Right lobe of liver (tissue), 6 donors: ENCODE results near the gene GGCX. TPM values are rescaled to one million over a fixed set of nuclear protein-coding genes. Genes with fewer than 3 reads are reported as not detected.

ENCODE experiments used
- ATAC-seq, 4 donors: fragments of 200-7000 bp; cut with Tn5 transposase; one replicate each; pipeline ENCODE4 v1.9.1; 2020; ENCODE audit warnings: mild to moderate bottlenecking in 4 of 4, moderate library complexity in 4 of 4
- DNase-seq, 3 donors: peaks; one replicate each; pipeline ENCODE4 v3.0.0-alpha.2; 2020
- H3K27ac ChIP-seq, 3 donors: fragments of 200-600 bp; one replicate each; pipeline ENCODE4 v1.8.0; 2022
- H3K27me3 ChIP-seq, 2 donors: fragments of 200-600 bp; one replicate each; pipeline ENCODE4 v1.8.0; 2022
- H3K36me3 ChIP-seq, 4 donors: fragments of 200-600 bp; sonication (generic) in 1 of 4; one replicate each; pipeline versions ENCODE4 v1.5.1 to v1.8.0; 2017 to 2022; ENCODE audit warnings: control low read depth in 1 of 4
- H3K4me1 ChIP-seq, 4 donors: fragments of 200-600 bp; sonication (generic) in 1 of 4; one replicate each; pipeline versions ENCODE4 v1.5.1 to v1.8.0; 2017 to 2022; ENCODE audit warnings: control low read depth in 1 of 4
- H3K4me3 ChIP-seq, 3 donors: fragments of 200-600 bp; one replicate each; pipeline ENCODE4 v1.8.0; 2022
- H3K9me3 ChIP-seq, 4 donors: fragments of 200-600 bp; sonication (generic) in 1 of 4; one replicate each; pipeline versions ENCODE4 v1.5.1 to v1.8.0; 2017 to 2022; ENCODE audit warnings: control low read depth in 1 of 4
- CTCF ChIP-seq, 4 donors: fragments of 200-600 bp in 3 of 4; fragments of 450-650 bp in 1 of 4; IDR thresholded peaks; one replicate each; pipeline versions ENCODE4 v1.5.1 to v1.8.0; 2016 to 2022; ENCODE audit warnings: antibody characterized with exemption in 4 of 4, mild to moderate bottlenecking in 2 of 4
- POLR2A ChIP-seq: fragments of 450-650 bp; IDR thresholded peaks from one replicate; pipeline ENCODE4 v1.6.1; 2017; ENCODE audit warnings: antibody characterized with exemption, mild to moderate bottlenecking
- WGBS: methylation state at CpG from one replicate; pipeline ENCODE4 v1.1.6; 2018; ENCODE audit warnings: low coverage, low lambda C conversion rate; ENCODE audit not compliant: insufficient coverage; ENCODE audit errors: missing lambda C conversion rate; 5-methylcytosine and 5-hydroxymethylcytosine counted together
- intact Hi-C, 2 donors: fragments of 100-400 bp; cut with DNase I; formaldehyde crosslinking; loops; one replicate each; pipeline versions ENCODE4 v1.11.2 to v1.14.1; 2022
- total RNA-seq, 6 experiments: library from RNA; depleted of rRNA in 2 of 6; stranded (reverse); fragments of >200 nt in 2 of 6; fragmentation: NEBNext Ultra II Directional in 3 of 6; extraction: Animal tissue kit (Norgen Biotek cat#: 25700) in 3 of 6; gene quantifications; one replicate each; pipeline versions ENCODE4 v1.1.0 to v1.2.4, GENCODE V29; 2016 to 2023
- donor health status: DM: no; HTN: yes; CAD: no.
- donor health status: DM: no; HTN: no; CAD: no.
- donor health status: DM: no; HTN: no; CAD: no.
- donor health status: DM: no; HTN: yes; CAD: no.
- donor health status: DM: no; HTN: yes; CAD: no.

GGCX gene
- total RNA-seq, 6 experiments from 2014 or later: 89.6 to 238 (median 183) TPM

- ATAC-seq (peak; percentile 51 to 88 (median 61)), DNase-seq (no peak)
- Histone ChIP-seq H3K4me1 (peaks cover 0 to 20% (median 0%) of the 10 kb centered on the region in 4 donors), H3K9me3 (no peaks in the 10 kb centered on the region), H3K27ac (no peak overlapping the region), H3K4me3 (no peak overlapping the region), H3K36me3 (no peaks in the 10 kb centered on the region), H3K27me3 (no peaks in the 10 kb centered on the region)
- 49% methylated on average over 7 of the region's 8 CpGs for WGBS
- intact Hi-C loops: no loop called here
- TF ChIP-seq POLR2A (no peak), CTCF (IDR thresholded peaks at IDR 0.05) (no peak)
Observed at GRCh38 chr2:85523062-85523902, 38.0 kb downstream of the GGCX start.

- Histone ChIP-seq H3K4me1 (peaks cover 0 to 13% (median 1%) of the 10 kb centered on the region in 4 donors), H3K27ac (no peak overlapping the region), H3K9me3 (no peaks in the 10 kb centered on the region), H3K36me3 (no peaks in the 10 kb centered on the region), H3K27me3 (no peaks in the 10 kb centered on the region), H3K4me3 (no peak overlapping the region)
- ATAC-seq (no peak), DNase-seq (no peak)
- 91% methylated on average over 4 of the region's 6 CpGs for WGBS
- TF ChIP-seq CTCF (IDR thresholded peaks at IDR 0.05) (no peak), POLR2A (no peak)
- intact Hi-C loops: no loop called here
Observed at GRCh38 chr2:85522090-85522647, 39.1 kb downstream of the GGCX start.

- H3K27ac ChIP-seq: peak overlapping the region in 2 of 3 donors; percentile 9 to 47
- H3K4me1 ChIP-seq: peaks cover 0 to 13% (median 5%) of the 10 kb centered on the region in 4 donors
- DNase-seq (peak; percentile 59 to 79 (median 78)), ATAC-seq (peak; percentile 94 to 97 (median 97))
- intact Hi-C loops: no loop called here
- H3K27me3 ChIP-seq: no peaks in the 10 kb centered on the region
- no peaks in the 10 kb centered on the region for H3K36me3 ChIP-seq
- WGBS: 14% methylated on average over 8 of the region's 8 CpGs
- no peak for TF ChIP-seq CTCF (IDR thresholded peaks at IDR 0.05)
- TF ChIP-seq POLR2A: no peak
- H3K9me3 ChIP-seq: no peaks in the 10 kb centered on the region
- no peak overlapping the region for H3K4me3 ChIP-seq
Observed at GRCh38 chr2:85516653-85517389, 44.5 kb downstream of the GGCX start.

GRCh38 chr2:85514323-85514722 is 47.0 kb downstream of the GGCX start:
- Histone ChIP-seq H3K9me3 (no peaks in the 10 kb centered on the region), H3K27me3 (no peaks in the 10 kb centered on the region), H3K4me3 (no peak overlapping the region), H3K4me1 (peaks cover 0 to 13% (median 5%) of the 10 kb centered on the region in 4 donors), H3K36me3 (no peaks in the 10 kb centered on the region), H3K27ac (no peak overlapping the region)
- intact Hi-C loops: no loop called here
- ATAC-seq (no peak), DNase-seq (no peak)
- 76% methylated on average over 6 of the region's 6 CpGs for WGBS
- TF ChIP-seq POLR2A (no peak), CTCF (IDR thresholded peaks at IDR 0.05) (no peak)
